ENCODE data around the gene IKZF5. TPM values are rescaled to one million over a fixed set of nuclear protein-coding genes. Genes with fewer than 3 reads are reported as not detected.

The IKZF5 gene
- total and polyA plus RNA-seq, 2 donors (not counting 1 experiment from before 2014, with no cell fraction given), result 15.8 to 24.6 TPM

DNA sequence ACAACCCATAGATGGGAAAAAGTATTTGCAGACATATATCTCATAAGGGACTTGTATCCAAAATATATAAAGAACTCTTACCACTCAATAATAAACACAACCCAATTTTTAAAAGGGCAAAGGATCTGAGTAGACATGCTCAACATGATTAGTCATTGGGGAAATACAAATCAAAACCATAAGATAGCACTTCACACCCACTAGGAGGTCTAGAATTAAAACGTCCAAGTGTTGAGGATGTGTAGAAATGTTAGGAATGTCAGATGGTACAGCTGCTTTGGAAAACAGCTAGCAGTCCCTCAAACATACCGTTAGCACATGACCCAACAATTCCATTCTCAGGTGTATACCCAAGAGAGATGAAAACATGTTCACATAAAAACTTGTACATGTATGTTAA, 20.1 kb downstream of the IKZF5 start:
- Mint-ChIP-seq H3K4me1 (no peaks in the 10 kb centered on the region), H3K27me3 (no peaks in the 10 kb centered on the region), H3K9me3 (ENCODE audit: insufficient read depth) (no peaks in the 10 kb centered on the region), H3K4me3 (no peak overlapping the region), H3K27ac (no peak overlapping the region)
- no peaks in the 10 kb centered on the region for H3K9me3 ChIP-seq (ENCODE audit: control extremely low read depth in 1 of 3, control insufficient read depth in 2 of 3, insufficient read depth in 1 of 3, low read length in 2 of 3)
- intact Hi-C loops (cut with micrococcal nuclease), result no loop called here
- no peaks in the 10 kb centered on the region for H4K20me1 ChIP-seq (ENCODE audit: control insufficient read depth, insufficient read depth, low read length, poor library complexity, severe bottlenecking)
- ATAC-seq (ENCODE audit: low read depth), result no peak
- no peak for TF ChIP-seq EZH2 (IDR thresholded peaks at IDR 0.05; ENCODE audit: borderline replicate concordance, insufficient read depth, low read depth, low read length, poor library complexity, severe bottlenecking)
- TF ChIP-seq, protein P1, sequence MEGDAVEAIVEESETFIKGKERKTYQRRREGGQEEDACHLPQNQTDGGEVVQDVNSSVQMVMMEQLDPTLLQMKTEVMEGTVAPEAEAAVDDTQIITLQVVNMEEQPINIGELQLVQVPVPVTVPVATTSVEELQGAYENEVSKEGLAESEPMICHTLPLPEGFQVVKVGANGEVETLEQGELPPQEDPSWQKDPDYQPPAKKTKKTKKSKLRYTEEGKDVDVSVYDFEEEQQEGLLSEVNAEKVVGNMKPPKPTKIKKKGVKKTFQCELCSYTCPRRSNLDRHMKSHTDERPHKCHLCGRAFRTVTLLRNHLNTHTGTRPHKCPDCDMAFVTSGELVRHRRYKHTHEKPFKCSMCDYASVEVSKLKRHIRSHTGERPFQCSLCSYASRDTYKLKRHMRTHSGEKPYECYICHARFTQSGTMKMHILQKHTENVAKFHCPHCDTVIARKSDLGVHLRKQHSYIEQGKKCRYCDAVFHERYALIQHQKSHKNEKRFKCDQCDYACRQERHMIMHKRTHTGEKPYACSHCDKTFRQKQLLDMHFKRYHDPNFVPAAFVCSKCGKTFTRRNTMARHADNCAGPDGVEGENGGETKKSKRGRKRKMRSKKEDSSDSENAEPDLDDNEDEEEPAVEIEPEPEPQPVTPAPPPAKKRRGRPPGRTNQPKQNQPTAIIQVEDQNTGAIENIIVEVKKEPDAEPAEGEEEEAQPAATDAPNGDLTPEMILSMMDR (IDR thresholded peaks at IDR 0.05), result no peak
- ChIA-PET CTCF (no interaction called here), POLR2A (no interaction called here)
- H3K4me2 ChIP-seq (replicated peaks; ENCODE audit: low read depth, low read length, poor library complexity, severe bottlenecking), result no peak overlapping the region
- H3K27ac ChIP-seq (ENCODE audit: low read length in 2 of 2), result no peak overlapping the region
- no peaks in the 10 kb centered on the region for H3K79me2 ChIP-seq (ENCODE audit: control insufficient read depth, insufficient read depth, low read length)
- H3K36me3 ChIP-seq (replicated peaks in 1 of 2; ENCODE audit: control extremely low read depth in 1 of 2, control insufficient read depth in 1 of 2, extremely low read depth in 1 of 2, insufficient read depth in 2 of 2, low read length in 1 of 2), result peaks cover 0 to 4% of the 10 kb centered on the region in 2 experiments
- H2AFZ ChIP-seq (ENCODE audit: insufficient read depth, low read depth, low read length, poor library complexity, severe bottlenecking), result no peak overlapping the region
- no peak for DNase-seq
- WGBS (ENCODE audit: insufficient coverage), result no CpG with 5 or more reads among the region's 2 CpGs
- H3K9ac ChIP-seq (ENCODE audit: low read length), result no peak overlapping the region
- H3K4me3 ChIP-seq (ENCODE audit: control extremely low read depth in 1 of 5, extremely low read depth in 1 of 5, insufficient read depth in 1 of 5, low read depth in 2 of 5, low read length in 4 of 5), result no peak overlapping the region
- H3K4me1 ChIP-seq (ENCODE audit: control insufficient read depth in 2 of 2, insufficient read depth in 2 of 2, low read length in 2 of 2), result no peaks in the 10 kb centered on the region
- H3K27me3 ChIP-seq (replicated peaks in 1 of 4; ENCODE audit: control extremely low read depth in 1 of 4, control insufficient read depth in 3 of 4, insufficient read depth in 4 of 4, low read length in 3 of 4), result no peaks in the 10 kb centered on the region

DNA sequence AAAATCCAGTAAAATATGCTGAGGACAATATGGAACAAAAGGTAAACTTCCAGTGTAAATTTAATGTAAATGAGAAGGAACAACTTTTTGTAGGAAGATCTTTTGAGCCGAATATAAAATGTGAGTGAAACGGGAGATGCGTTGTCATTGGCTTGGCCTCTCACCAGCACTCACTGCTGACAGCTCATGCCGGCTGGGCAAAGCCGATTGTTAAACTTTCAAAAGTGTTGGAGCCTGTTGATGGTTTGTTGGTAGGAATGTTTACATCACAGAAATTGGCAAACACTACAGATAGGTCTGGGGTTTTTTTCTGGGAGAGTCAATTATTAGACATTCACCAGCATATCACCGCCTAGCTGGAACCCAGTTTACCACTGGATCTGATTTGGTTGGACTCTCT, 22.3 kb downstream of the IKZF5 start:
- Histone ChIP-seq H3K9me3 (ENCODE audit: control extremely low read depth in 1 of 3, control insufficient read depth in 2 of 3, insufficient read depth in 1 of 3, low read length in 2 of 3) (no peaks in the 10 kb centered on the region), H3K27ac (ENCODE audit: low read length in 2 of 2) (no peak overlapping the region), H3K4me3 (ENCODE audit: control extremely low read depth in 1 of 5, extremely low read depth in 1 of 5, insufficient read depth in 1 of 5, low read depth in 2 of 5, low read length in 4 of 5) (no peak overlapping the region), H3K36me3 (replicated peaks in 1 of 2; ENCODE audit: control extremely low read depth in 1 of 2, control insufficient read depth in 1 of 2, extremely low read depth in 1 of 2, insufficient read depth in 2 of 2, low read length in 1 of 2) (peaks cover 0 to 4% of the 10 kb centered on the region in 2 experiments), H3K4me1 (ENCODE audit: control insufficient read depth in 2 of 2, insufficient read depth in 2 of 2, low read length in 2 of 2) (no peaks in the 10 kb centered on the region), H3K9ac (ENCODE audit: low read length) (no peak overlapping the region), H2AFZ (ENCODE audit: insufficient read depth, low read depth, low read length, poor library complexity, severe bottlenecking) (no peak overlapping the region), H3K27me3 (replicated peaks in 1 of 4; ENCODE audit: control extremely low read depth in 1 of 4, control insufficient read depth in 3 of 4, insufficient read depth in 4 of 4, low read length in 3 of 4) (no peaks in the 10 kb centered on the region), H3K4me2 (replicated peaks; ENCODE audit: low read depth, low read length, poor library complexity, severe bottlenecking) (no peak overlapping the region), H3K79me2 (ENCODE audit: control insufficient read depth, insufficient read depth, low read length) (no peaks in the 10 kb centered on the region), H4K20me1 (ENCODE audit: control insufficient read depth, insufficient read depth, low read length, poor library complexity, severe bottlenecking) (no peaks in the 10 kb centered on the region)
- TF ChIP-seq EZH2 (IDR thresholded peaks at IDR 0.05; ENCODE audit: borderline replicate concordance, insufficient read depth, low read depth, low read length, poor library complexity, severe bottlenecking), result no peak
- TF ChIP-seq, protein P1 (IDR thresholded peaks at IDR 0.05), result no peak
- no peak overlapping the region for H3K27ac Mint-ChIP-seq
- WGBS (ENCODE audit: insufficient coverage), result 96% methylated on average over 5 of the region's 6 CpGs
- H3K9me3 Mint-ChIP-seq (ENCODE audit: insufficient read depth), result no peaks in the 10 kb centered on the region
- no peaks in the 10 kb centered on the region for H3K4me1 Mint-ChIP-seq
- ChIA-PET POLR2A (no interaction called here), CTCF (no interaction called here)
- no peaks in the 10 kb centered on the region for H3K27me3 Mint-ChIP-seq
- intact Hi-C loops (cut with micrococcal nuclease), result no loop called here
- H3K4me3 Mint-ChIP-seq, result no peak overlapping the region
- no peak for DNase-seq
- ATAC-seq (ENCODE audit: low read depth), result no peak

Measured in B cell (primary cell).